Hepatocyte (in vitro differentiated cells): ENCODE data around the gene SPRYD4.
"Not testable (repeated sequence)": the region's sequence is repeated elsewhere in the genome, so short reads cannot be mapped to it uniquely, and the experiment has no call there.

ENCODE experiments used
- EZH2 ChIP-seq: fragments of 200-600 bp; sonication (generic); IDR thresholded peaks from 2 replicates; pipeline ENCODE4 v1.6.1; 2016; ENCODE audit warnings: antibody characterized with exemption, mild to moderate bottlenecking, borderline replicate concordance
- TF ChIP-seq, protein P1 (sequence below): fragments of 200-600 bp; sonication (generic); IDR thresholded peaks from 2 replicates; pipeline ENCODE4 v1.5.1; 2016; ENCODE audit warnings: antibody characterized with exemption, mild to moderate bottlenecking; ENCODE audit not compliant: poor library complexity

DNA sequence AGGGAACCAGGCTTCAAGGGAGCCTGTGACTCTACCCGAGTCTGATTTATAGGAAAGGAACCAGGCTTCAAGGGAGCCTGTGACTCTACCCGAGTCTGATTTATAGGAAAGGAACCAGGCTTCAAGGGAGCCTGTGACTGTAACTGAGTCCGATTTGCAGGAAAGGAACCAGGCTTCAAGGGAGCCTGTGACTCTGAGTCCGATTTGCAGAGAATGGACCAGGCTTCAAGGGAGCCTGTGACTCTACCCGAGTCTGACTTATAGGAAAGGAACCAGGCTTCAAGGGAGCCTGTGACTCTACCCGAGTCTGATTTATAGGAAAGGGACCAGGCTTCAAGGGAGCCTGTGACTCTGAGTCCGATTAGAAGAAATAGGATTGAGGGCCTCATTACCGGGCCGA lies 31.1 kb downstream of the SPRYD4 start:
- not testable (repeated sequence) for TF ChIP-seq EZH2
- TF ChIP-seq, protein P1, sequence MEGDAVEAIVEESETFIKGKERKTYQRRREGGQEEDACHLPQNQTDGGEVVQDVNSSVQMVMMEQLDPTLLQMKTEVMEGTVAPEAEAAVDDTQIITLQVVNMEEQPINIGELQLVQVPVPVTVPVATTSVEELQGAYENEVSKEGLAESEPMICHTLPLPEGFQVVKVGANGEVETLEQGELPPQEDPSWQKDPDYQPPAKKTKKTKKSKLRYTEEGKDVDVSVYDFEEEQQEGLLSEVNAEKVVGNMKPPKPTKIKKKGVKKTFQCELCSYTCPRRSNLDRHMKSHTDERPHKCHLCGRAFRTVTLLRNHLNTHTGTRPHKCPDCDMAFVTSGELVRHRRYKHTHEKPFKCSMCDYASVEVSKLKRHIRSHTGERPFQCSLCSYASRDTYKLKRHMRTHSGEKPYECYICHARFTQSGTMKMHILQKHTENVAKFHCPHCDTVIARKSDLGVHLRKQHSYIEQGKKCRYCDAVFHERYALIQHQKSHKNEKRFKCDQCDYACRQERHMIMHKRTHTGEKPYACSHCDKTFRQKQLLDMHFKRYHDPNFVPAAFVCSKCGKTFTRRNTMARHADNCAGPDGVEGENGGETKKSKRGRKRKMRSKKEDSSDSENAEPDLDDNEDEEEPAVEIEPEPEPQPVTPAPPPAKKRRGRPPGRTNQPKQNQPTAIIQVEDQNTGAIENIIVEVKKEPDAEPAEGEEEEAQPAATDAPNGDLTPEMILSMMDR = not testable (repeated sequence)
